Left cardiac atrium (tissue), 4 donors: Measurements from ENCODE around the gene TTC16. TPM values are rescaled to one million over a fixed set of nuclear protein-coding genes. Genes with fewer than 3 reads are reported as not detected.
"Not testable (repeated sequence)": the region's sequence is repeated elsewhere in the genome, so short reads cannot be mapped to it uniquely, and the experiment has no call there.

ENCODE experiments used
- ATAC-seq, 2 donors: fragments of 200-7000 bp; cut with Tn5 transposase; one replicate each; pipeline ENCODE4 v1.9.1; 2020; ENCODE audit warnings: mild to moderate bottlenecking in 2 of 2, moderate library complexity in 2 of 2
- DNase-seq: peaks from one replicate; pipeline ENCODE4 v3.0.0-alpha.2; 2020
- intact Hi-C, 2 donors: fragments of 100-400 bp; cut with DNase I; formaldehyde crosslinking; loops; one replicate each; pipeline versions ENCODE4 v1.14.1 to v1.15.1; 2022 to 2023
- total RNA-seq, 2 donors: library from RNA; stranded (reverse); fragmentation: NEBNext Ultra II Directional; extraction: Animal tissue kit (Norgen Biotek cat#: 25700); gene quantifications; one replicate each; pipeline ENCODE4 v1.2.1, GENCODE V29; 2021
- donor health status: DM: no; HTN: yes; CAD: no.
- donor health status: DM: no; HTN: yes; CAD: no; lungs with severe emphysema.
- donor health status: DM: yes; HTN: yes; CAD: no.
- donor health status: Dilated cardiomyopathy.

Gene TTC16
- total RNA-seq, 2 donors from 2014 or later = 0.05 to 0.09 TPM

DNA sequence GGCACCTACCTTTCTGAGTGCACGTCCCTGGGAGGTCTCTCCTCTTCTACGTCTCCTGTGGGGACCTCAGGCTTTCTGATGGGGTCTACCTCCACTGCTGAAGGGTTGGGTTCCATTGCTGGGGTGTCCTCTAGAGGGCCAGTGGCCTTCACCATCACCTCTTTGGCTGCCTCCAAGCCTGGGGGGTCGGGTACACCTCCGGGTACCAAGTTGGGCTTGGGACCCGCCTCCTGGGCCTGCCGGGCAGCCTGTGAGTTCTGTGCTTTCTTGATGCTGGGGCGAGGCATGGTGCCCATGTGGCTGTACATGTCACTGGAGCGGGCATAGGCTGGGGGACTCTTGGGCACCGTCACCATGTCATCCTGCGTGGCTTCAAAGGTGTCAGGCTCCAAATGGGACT is 58.1 kb downstream of the TTC16 start:
- no peak for ATAC-seq

GRCh38 chr9:127776195-127776923 is 60.5 kb downstream of the TTC16 start:
- peak in 1 of 2 donors; percentile 4 for ATAC-seq
- intact Hi-C loops = no loop called here
- DNase-seq = no peak

More for the DNA sequence above, 58.1 kb downstream of the TTC16 start:
- intact Hi-C loops = no loop called here
- no peak for DNase-seq

DNA sequence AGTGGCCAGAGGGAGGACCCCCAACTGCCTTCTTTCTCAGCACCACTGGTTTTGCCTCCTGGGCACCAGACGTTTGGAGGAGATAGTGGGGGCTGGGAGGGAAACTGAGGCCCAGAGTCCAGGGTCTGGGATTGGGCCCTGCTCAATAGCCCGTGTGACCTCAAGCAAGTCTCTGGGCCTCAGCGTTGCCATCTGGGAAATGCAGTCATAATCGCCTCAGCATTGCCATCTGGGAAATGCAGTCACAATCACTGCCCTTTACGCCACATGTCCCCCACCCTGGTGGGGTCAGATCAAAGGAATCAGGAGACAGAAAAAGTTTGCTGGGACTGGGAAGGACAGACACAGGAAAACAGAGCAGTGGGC is 61.0 kb downstream of the TTC16 start:
- intact Hi-C loops = no loop called here
- ATAC-seq (no peak), DNase-seq (no peak)

- intact Hi-C loops = no loop called here
These were observed 61.6 kb downstream of the TTC16 start for GRCh38 chr9:127777368-127777980.

DNA sequence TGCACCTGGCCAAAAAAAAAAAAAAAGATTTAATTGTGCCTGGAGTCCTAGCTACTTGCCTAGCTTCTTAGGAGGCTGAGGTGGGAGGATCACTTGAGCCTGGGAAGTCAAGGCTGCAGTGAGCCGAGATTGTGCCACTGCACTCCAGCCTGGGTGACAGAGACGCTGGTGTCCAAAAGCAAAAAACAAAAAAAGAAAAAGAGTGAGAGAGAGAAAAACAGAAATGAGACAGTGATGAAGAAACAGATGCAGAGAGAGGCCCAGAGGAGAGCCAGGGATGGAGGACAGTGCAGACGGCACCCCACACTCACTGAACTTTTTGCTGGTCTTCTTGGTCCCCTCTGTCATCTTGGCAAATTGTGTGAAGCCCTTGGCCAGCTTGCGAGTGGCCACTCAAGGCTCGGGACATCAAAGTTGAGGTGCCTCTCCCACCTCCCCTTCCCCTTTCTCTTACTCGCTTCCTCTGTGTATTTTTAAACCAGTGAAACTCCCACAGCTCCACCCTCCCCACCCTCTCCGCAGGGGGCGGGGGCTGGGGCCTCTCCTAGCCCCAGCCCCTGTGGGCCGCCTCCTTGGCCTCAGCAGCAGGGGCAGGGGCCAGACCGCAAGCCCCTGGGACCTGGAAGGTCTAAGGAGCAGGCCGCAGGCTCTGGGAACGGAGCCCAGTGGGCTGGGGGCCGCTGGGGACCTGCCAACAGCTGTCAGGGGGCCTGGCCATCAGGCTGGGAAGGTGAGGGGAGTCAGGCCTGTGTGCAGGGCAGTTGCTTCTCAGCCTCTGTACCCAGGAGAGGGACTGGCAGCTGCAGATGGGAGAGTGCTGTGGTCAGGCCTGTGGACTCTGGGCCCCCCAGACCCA is 62.6 kb downstream of the TTC16 start, which contains the start of gene SH2D3C:
Gene SH2D3C, minus strand, starts transcription at position 387 of the 856 bp plus-strand sequence. Its CDS starts 39 bp downstream, at position 348.
- ATAC-seq (peak; percentile 64 to 85), DNase-seq (no peak)
- intact Hi-C loops = no loop called here

More at GRCh38 chr9:127777368-127777980, 61.6 kb downstream of the TTC16 start:
- ATAC-seq (no peak), DNase-seq (no peak)

- ATAC-seq (peak; percentile 6 to 28), DNase-seq (no peak)
- intact Hi-C loops = no loop called here
These were observed 63.5 kb downstream of the TTC16 start for GRCh38 chr9:127779136-127779981.

DNA sequence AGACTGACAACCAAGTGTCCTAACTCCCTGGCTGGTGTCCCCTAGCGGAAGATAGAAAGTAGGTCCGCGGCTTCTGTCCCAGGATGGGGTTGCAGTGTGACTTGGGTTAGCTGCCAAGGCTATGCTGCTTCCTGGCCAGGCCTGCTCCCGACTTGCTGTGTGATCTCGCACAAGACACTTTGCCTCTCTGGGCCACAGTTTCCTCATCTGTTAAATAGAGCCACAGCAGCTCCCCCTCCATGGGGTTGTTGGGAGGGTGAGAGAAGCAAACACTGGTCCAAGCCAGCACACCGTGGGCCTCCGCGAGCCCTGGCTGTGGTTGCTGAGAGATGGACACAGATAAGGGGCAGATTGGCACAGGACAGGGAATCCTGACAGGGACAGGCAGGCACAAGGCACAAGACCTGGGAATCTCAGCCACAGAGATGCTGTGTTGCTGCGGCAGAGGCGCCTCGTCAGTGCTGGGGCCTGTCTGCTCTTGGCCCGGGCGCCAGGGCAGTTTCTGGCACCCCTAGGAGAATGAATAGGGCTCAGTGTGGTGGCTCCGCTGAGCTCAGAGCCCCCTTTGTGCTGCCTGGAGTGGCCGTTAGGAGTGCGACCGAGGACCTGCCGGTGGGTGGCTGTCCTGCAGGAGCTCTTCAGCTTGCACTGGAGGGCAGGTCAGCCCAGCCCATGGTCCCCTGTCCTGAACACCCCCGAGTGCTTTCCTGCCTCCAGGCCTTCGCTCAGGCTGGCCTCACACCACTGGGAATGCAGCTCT is 64.4 kb downstream of the TTC16 start:
- no peak for DNase-seq
- ATAC-seq = no peak
- intact Hi-C loops = loop anchor here in 1 of 2 donors (5.0 kb wide), 1 partner anchor 43 kb away; the partner anchor contains the start of gene TOR2A

- not testable (repeated sequence) for DNase-seq, ATAC-seq
- intact Hi-C loops = loop anchor here in 1 of 2 donors (5.0 kb wide), 1 partner anchor 44 kb away; the partner anchor contains the start of gene TOR2A
These were observed 65.0 kb downstream of the TTC16 start for GRCh38 chr9:127780909-127781308.

Other genes with a start within 250 kb of the TTC16 start
- 10 to 100 TPM; 40.4 to 41.5 TPM for gene STXBP1, start 103.8 kb upstream of the TTC16 start, total RNA-seq
- not detected for gene CFAP157, start 9.1 kb upstream of the TTC16 start, total RNA-seq
- gene PTRH1, start 416 bp upstream of the TTC16 start, total RNA-seq = 10 to 100 TPM; 12.3 to 14.3 TPM
- 1 to 10 TPM; 5.1 TPM for gene TOR2A, start 19.2 kb downstream of the TTC16 start, total RNA-seq
- 10 to 100 TPM; 18.4 to 21.5 TPM for gene SH2D3C, start 62.6 kb downstream of the TTC16 start, total RNA-seq
- 10 to 100 TPM; 58.3 to 64.2 TPM for gene CDK9, start 70.0 kb downstream of the TTC16 start, total RNA-seq
- 10 to 100 TPM; 40.4 to 59.5 TPM for gene FPGS, start 86.8 kb downstream of the TTC16 start, total RNA-seq
- 100 to 1,000 TPM; 132 to 392 TPM for gene ENG, start 138.6 kb downstream of the TTC16 start, total RNA-seq
- 100 to 1,000 TPM; 593 to 626 TPM for gene AK1, start 161.6 kb downstream of the TTC16 start, total RNA-seq
- gene ST6GALNAC6, start 183.5 kb downstream of the TTC16 start, total RNA-seq = 10 to 100 TPM; 56.7 to 71.7 TPM
- gene ST6GALNAC4, start 201.0 kb downstream of the TTC16 start, total RNA-seq = 10 to 100 TPM; 35.8 to 49.9 TPM
- gene PIP5KL1, start 214.7 kb downstream of the TTC16 start, total RNA-seq = under 1 TPM; 0.50 to 0.99 TPM
- 10 to 100 TPM; 14.7 to 18.3 TPM for gene DPM2, start 221.8 kb downstream of the TTC16 start, total RNA-seq